A673 (cell line): ENCODE results near the gene TGM6. TPM values are rescaled to one million over a fixed set of nuclear protein-coding genes. Genes with fewer than 3 reads are reported as not detected.

ENCODE experiments used
- BruUV-seq: library from RNA; stranded (reverse); fragments of 400-500 nt; replicated peaks from 2 replicates; lab custom pipeline; 2021; lab: Mats Ljungman, UMichigan
- CTCF ChIA-PET: fragments of 300-600 bp; sonication (Branson Sonifier 250); formaldehyde crosslinking; loops from one replicate; lab custom pipeline; 2022; ENCODE audit warnings: antibody characterized with exemption; lab: Charles Lee
- POLR2A ChIA-PET: fragments of 300-600 bp; sonication (Branson Sonifier 250); formaldehyde crosslinking; loops from one replicate; lab custom pipeline; 2022; ENCODE audit warnings: antibody characterized with exemption; ENCODE audit not compliant: low non-redundant PET; lab: Charles Lee
- DNase-seq: peaks from one replicate; pipeline ENCODE4 v3.0.0-alpha.2; 2015; ENCODE audit warnings: low spot score
- H3K27ac ChIP-seq: fragments of 200-600 bp; sonication (generic); 2 replicates; pipeline ENCODE4 v1.5.1; 2016; ENCODE audit warnings: mixed run types, low read depth, mild to moderate bottlenecking, mixed read lengths, antibody characterized with exemption, low read length; ENCODE audit not compliant: poor library complexity, severe bottlenecking
- H3K27me3 ChIP-seq: fragments of 200-600 bp; sonication (generic); replicated peaks from 2 replicates; pipeline ENCODE4 v1.6.1; 2017; ENCODE audit warnings: mixed run types, low read depth, mild to moderate bottlenecking, mixed read lengths, antibody characterized with exemption, low read length; ENCODE audit not compliant: insufficient read depth, poor library complexity
- H3K36me3 ChIP-seq: fragments of 200-600 bp; sonication (generic); 2 replicates; pipeline ENCODE4 v1.6.1; 2016; ENCODE audit warnings: mixed run types, mild to moderate bottlenecking, mixed read lengths, antibody characterized with exemption, low read length; ENCODE audit not compliant: insufficient read depth, poor library complexity, severe bottlenecking
- H3K4me1 ChIP-seq: fragments of 200-600 bp; sonication (generic); 2 replicates; pipeline ENCODE4 v1.6.1; 2017; ENCODE audit warnings: mixed run types, mild to moderate bottlenecking, mixed read lengths, antibody characterized with exemption, low read length; ENCODE audit not compliant: insufficient read depth, poor library complexity, severe bottlenecking
- H3K4me3 ChIP-seq: fragments of 200-600 bp; sonication (generic); 2 replicates; pipeline ENCODE4 v1.5.1; 2016; ENCODE audit warnings: low read depth, mixed run types, mild to moderate bottlenecking, mixed read lengths, low read length; ENCODE audit not compliant: poor library complexity, severe bottlenecking
- H3K9me3 ChIP-seq: fragments of 200-600 bp; sonication (generic); 2 replicates; pipeline ENCODE4 v1.6.1; 2016; ENCODE audit warnings: mixed run types, low read depth, mild to moderate bottlenecking, mixed read lengths, antibody characterized with exemption, low read length; ENCODE audit not compliant: poor library complexity, severe bottlenecking
- EZH2 ChIP-seq: fragments of 200-600 bp; sonication (generic); IDR thresholded peaks from 2 replicates; pipeline ENCODE4 v1.6.1; 2017; ENCODE audit warnings: borderline replicate concordance, low read depth, mild to moderate bottlenecking, mixed read lengths, antibody characterized with exemption, low read length; ENCODE audit not compliant: poor library complexity, severe bottlenecking
- intact Hi-C: fragments of 100-400 bp; cut with micrococcal nuclease; formaldehyde crosslinking; loops from one replicate; pipeline ENCODE4 v1.10.0; 2022; ENCODE audit not compliant: unreplicated experiment
- total RNA-seq: library from RNA; stranded (reverse); gene quantifications from 2 replicates; pipeline ENCODE4 v1.2.3, GENCODE V29; 2021
- TF ChIP-seq, protein P1 (sequence below): fragments of 300-800, 200-600 bp; sonication (generic); conservative IDR thresholded peaks from 2 replicates; pipeline ENCODE4 v1.5.1; 2017; ENCODE audit warnings: low read depth, mild to moderate bottlenecking, antibody characterized with exemption, low read length, moderate library complexity, mixed read lengths

TGM6 gene
- total RNA-seq, 1 experiment from 2014 or later, result not detected

DNA sequence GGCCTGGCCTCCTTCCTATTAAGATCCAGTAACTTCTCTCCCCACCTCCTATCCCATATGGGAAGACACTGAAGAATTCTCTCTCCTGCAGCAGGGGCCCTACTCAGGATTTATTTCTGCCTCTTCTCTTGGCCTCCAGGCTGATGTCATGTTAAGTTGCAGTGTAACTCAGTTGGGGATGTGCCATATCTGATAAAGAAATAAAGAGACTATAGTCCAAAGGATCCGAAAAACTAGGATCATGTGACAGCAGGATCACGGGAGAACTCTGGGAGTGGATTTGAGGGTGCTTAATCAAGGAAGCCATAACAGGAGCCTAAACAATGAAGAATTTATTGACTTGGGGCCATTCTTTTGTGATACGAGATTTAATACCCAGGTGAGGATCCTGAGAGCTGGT, 38.5 kb upstream of the TGM6 start:
- POLR2A ChIA-PET, result no interaction called here
- intact Hi-C loops, result no loop called here
- no peak for DNase-seq
- no peaks in the 10 kb centered on the region for H3K4me1 ChIP-seq
- TF ChIP-seq EZH2, result no peak
- TF ChIP-seq, protein P1, sequence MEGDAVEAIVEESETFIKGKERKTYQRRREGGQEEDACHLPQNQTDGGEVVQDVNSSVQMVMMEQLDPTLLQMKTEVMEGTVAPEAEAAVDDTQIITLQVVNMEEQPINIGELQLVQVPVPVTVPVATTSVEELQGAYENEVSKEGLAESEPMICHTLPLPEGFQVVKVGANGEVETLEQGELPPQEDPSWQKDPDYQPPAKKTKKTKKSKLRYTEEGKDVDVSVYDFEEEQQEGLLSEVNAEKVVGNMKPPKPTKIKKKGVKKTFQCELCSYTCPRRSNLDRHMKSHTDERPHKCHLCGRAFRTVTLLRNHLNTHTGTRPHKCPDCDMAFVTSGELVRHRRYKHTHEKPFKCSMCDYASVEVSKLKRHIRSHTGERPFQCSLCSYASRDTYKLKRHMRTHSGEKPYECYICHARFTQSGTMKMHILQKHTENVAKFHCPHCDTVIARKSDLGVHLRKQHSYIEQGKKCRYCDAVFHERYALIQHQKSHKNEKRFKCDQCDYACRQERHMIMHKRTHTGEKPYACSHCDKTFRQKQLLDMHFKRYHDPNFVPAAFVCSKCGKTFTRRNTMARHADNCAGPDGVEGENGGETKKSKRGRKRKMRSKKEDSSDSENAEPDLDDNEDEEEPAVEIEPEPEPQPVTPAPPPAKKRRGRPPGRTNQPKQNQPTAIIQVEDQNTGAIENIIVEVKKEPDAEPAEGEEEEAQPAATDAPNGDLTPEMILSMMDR, result no peak
- H3K9me3 ChIP-seq, result no peaks in the 10 kb centered on the region
- no TSS peak for BruUV-seq
- H3K4me3 ChIP-seq, result no peak overlapping the region
- no peak overlapping the region for H3K27ac ChIP-seq
- CTCF ChIA-PET, result no interaction called here
- no peaks in the 10 kb centered on the region for H3K36me3 ChIP-seq
- H3K27me3 ChIP-seq, result no peaks in the 10 kb centered on the region

DNA sequence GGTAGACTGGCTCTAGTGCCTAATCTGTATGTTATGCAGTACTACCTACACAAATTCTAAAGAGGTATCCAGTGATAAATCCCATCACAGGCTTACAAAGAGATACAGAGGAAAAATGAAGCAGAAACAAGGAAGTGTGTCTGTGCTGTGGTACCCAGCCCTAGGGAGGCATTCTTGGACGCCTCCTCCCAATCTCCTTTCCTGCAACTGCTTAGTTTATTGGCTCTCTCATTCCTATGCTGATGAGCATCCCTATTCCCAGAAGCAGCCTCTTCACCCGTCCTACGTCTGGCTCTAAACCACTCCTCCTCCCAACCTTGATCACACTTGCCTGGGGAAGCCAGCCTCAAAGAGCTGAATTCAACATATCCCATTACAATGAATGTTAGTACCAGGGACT, 34.5 kb upstream of the TGM6 start:
- Histone ChIP-seq H3K4me3 (no peak overlapping the region), H3K4me1 (no peaks in the 10 kb centered on the region), H3K27ac (no peak overlapping the region), H3K27me3 (no peaks in the 10 kb centered on the region), H3K36me3 (no peaks in the 10 kb centered on the region), H3K9me3 (no peaks in the 10 kb centered on the region)
- DNase-seq, result no peak
- TF ChIP-seq, protein P1, result no peak
- intact Hi-C loops, result no loop called here
- no TSS peak for BruUV-seq
- ChIA-PET CTCF (no interaction called here), POLR2A (no interaction called here)

DNA sequence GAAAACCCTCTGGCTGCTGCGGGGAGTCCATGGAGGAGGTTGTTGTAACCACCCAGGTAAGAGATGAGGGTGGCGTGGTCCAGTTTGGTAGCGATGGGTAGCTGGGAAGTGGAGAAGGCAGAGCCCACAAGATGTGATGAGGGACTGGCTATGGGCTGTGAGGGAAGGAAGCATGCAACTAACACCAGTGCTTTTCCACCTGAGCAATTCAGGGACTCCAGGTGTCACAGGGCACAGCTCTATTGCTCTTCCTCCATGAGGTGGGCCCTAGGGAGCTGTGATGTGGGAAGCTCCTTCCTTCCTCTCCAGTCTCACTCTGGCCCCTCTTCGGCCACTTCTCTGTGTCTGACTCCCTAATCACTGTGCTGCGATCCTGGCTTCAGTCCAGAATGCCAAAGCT, 32.4 kb upstream of the TGM6 start:
- Histone ChIP-seq H3K27me3 (no peaks in the 10 kb centered on the region), H3K27ac (no peak overlapping the region), H3K9me3 (no peaks in the 10 kb centered on the region), H3K36me3 (no peaks in the 10 kb centered on the region), H3K4me3 (no peak overlapping the region), H3K4me1 (no peaks in the 10 kb centered on the region)
- TF ChIP-seq EZH2, result no peak
- TF ChIP-seq, protein P1, result no peak
- POLR2A ChIA-PET, result no interaction called here
- CTCF ChIA-PET, result interaction anchor here (0.6 kb wide), 1 partner anchor 734 kb away, joined by 3 read pairs; no protein-coding TSS in a partner anchor
- no TSS peak for BruUV-seq
- DNase-seq, result no peak
- intact Hi-C loops, result no loop called here
